ENCODE measurements around the gene SLC1A5. TPM values are rescaled to one million over a fixed set of nuclear protein-coding genes. Genes with fewer than 3 reads are reported as not detected.
"Not testable (repeated sequence)": the region's sequence is repeated elsewhere in the genome, so short reads cannot be mapped to it uniquely, and the experiment has no call there.

Gene SLC1A5
- 112 and 135 TPM in 2 replicates for total RNA-seq (2014; rRNA removed; shearing (Covaris generic))

DNA sequence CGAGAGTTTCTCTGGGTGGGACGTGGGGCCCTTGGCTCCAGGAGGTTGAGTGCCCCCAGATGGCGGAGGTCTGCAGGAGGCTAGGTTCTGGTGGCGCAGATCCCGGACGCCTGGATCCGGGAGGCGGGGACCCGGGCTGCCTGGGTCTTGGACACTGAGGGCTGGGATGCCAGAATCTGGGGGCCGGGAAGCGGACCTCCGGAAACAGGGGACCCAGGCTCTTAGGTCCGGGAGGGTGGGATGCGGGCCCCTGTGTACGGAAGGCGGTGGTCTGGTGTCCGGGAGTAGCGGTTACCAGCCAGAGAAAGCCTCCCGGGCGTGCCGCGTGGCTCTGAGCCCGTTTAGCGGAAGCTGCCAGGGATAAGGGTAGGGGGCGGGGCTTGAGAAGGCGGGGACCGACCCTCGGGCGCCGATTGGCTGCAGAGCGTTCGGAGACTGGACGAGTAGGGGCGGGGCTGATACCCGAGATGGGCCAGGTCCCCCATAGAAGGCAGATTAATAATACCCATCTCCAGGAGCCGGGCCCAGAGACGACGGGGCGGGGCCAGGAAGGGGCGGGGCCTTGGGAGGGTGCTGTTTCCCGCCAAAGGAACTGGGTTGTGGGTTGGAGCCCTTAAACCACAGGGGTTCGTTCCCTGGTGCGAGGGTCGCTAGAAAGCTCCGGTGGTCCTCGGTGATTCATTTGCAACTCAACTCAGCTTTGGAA is at the start of gene SLC1A5:
SLC1A5 (minus strand) TSS at position 333 of the 706 bp plus-strand sequence. CDS start 629 bp downstream, outside the sequence.
- peaks cover 49% of the 10 kb centered on the region for H3K4me1 ChIP-seq (replicated peaks)
- peak; percentile 95 to 99 for DNase-seq (ENCODE audit: low read depth in 1 of 2, low spot score in 2 of 2)
- H3K4me3 ChIP-seq, result peak within 1 kb of the TSS; percentile 65
- peak within 1 kb of the TSS; percentile 90 for H3K27ac ChIP-seq
- H3K9me3 ChIP-seq (replicated peaks), result no peaks in the 10 kb centered on the region; the same call in 1 of the 2 replicates
- H3K36me3 ChIP-seq, result peaks cover 38% of the 10 kb centered on the region
- no peaks in the 10 kb centered on the region for H3K27me3 ChIP-seq (replicated peaks)

DNA sequence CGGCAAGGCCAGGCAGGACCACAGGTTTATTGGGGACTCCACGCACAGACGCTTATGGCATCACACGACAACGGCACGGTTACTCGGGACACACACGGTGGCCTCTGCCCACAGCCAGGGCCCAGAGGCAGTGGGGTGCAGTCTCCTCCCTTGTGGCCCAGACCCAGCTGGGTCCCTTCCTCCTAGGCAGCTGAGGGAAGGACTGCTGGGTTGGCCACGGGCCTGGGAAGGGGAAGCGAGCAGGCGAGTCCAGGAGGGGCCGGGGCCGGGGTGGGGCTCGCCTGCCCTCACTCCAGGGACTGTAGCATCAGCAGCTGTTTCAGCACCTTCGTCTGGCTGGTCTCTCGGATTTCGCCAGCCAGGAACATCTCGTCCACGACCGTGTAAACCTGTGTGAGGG is 49.8 kb upstream of the SLC1A5 start:
- Histone ChIP-seq H3K9me3 (replicated peaks) (no peaks in the 10 kb centered on the region), H3K36me3 (peaks cover 75% of the 10 kb centered on the region), H3K4me3 (no peak overlapping the region), H3K27me3 (replicated peaks) (no peaks in the 10 kb centered on the region), H3K4me1 (replicated peaks) (peaks cover 13% of the 10 kb centered on the region), H3K27ac (no peak overlapping the region)
- DNase-seq (ENCODE audit: low read depth in 1 of 2, low spot score in 2 of 2), result no peak

- Histone ChIP-seq H3K27me3 (replicated peaks) (no peaks in the 10 kb centered on the region), H3K36me3 (peaks cover 43% of the 10 kb centered on the region), H3K9me3 (replicated peaks) (peaks cover 7% of the 10 kb centered on the region; the same call in 1 of the 2 replicates)
These were observed 46.6 kb upstream of the SLC1A5 start for GRCh38 chr19:46834984-46835383.

GRCh38 chr19:46834121-46834520 is 45.7 kb upstream of the SLC1A5 start:
- Histone ChIP-seq H3K4me3 (no peak overlapping the region), H3K9me3 (replicated peaks) (peaks cover 7% of the 10 kb centered on the region; the same call in 1 of the 2 replicates), H3K27ac (no peak overlapping the region), H3K36me3 (peaks cover 35% of the 10 kb centered on the region), H3K27me3 (replicated peaks) (no peaks in the 10 kb centered on the region), H3K4me1 (replicated peaks) (peaks cover 8% of the 10 kb centered on the region)
- DNase-seq (ENCODE audit: low read depth in 1 of 2, low spot score in 2 of 2), result no peak

More at GRCh38 chr19:46834984-46835383, 46.6 kb upstream of the SLC1A5 start:
- DNase-seq (ENCODE audit: low read depth in 1 of 2, low spot score in 2 of 2), result no peak
- no peak overlapping the region for H3K4me3 ChIP-seq
- peaks cover 3% of the 10 kb centered on the region; the same call in 1 of the 2 replicates for H3K4me1 ChIP-seq (replicated peaks)
- H3K27ac ChIP-seq, result no peak overlapping the region

DNA sequence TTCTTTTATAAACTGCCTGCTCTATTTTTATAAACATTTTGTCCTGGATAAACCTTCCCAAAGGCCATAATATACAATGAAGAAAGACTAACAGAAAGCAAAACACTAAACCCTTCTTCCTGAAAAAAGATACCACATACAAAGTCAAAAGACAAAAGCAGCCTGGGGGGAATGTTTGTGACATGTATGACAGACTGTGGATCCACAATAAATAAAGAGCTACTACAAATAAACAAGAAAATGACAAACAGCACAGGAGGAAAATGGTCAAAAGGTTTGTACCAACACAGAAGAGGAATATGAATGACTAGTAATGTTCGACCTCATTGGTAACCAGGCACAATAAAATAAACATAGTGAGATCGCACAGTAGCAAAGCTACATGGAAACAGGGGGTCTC is 42.5 kb upstream of the SLC1A5 start:
- H3K36me3 ChIP-seq, result peaks cover 3% of the 10 kb centered on the region; the same call in 1 of the 2 replicates
- H3K27ac ChIP-seq, result peak overlapping the region; percentile 62; the same call in 1 of the 2 replicates
- H3K9me3 ChIP-seq (replicated peaks), result peaks cover 7% of the 10 kb centered on the region; the same call in 1 of the 2 replicates
- no peaks in the 10 kb centered on the region for H3K27me3 ChIP-seq (replicated peaks)
- DNase-seq (ENCODE audit: low read depth in 1 of 2, low spot score in 2 of 2), result peak in 1 of 2 experiments; percentile 33
- no peak overlapping the region for H3K4me3 ChIP-seq
- peaks cover 8% of the 10 kb centered on the region for H3K4me1 ChIP-seq (replicated peaks)

- Histone ChIP-seq H3K36me3 (no peaks in the 10 kb centered on the region), H3K9me3 (replicated peaks) (peaks cover 7% of the 10 kb centered on the region; the same call in 1 of the 2 replicates), H3K27ac (no peak overlapping the region), H3K27me3 (replicated peaks) (no peaks in the 10 kb centered on the region), H3K4me3 (no peak overlapping the region), H3K4me1 (replicated peaks) (peaks cover 8% of the 10 kb centered on the region)
- DNase-seq (ENCODE audit: low read depth in 1 of 2, low spot score in 2 of 2), result no peak
These were observed 40.1 kb upstream of the SLC1A5 start for GRCh38 chr19:46828484-46828883.

- no peaks in the 10 kb centered on the region for H3K36me3 ChIP-seq
- no peak overlapping the region for H3K4me3 ChIP-seq
- no peaks in the 10 kb centered on the region for H3K27me3 ChIP-seq (replicated peaks)
- DNase-seq (ENCODE audit: low read depth in 1 of 2, low spot score in 2 of 2), result no peak
- no peaks in the 10 kb centered on the region for H3K9me3 ChIP-seq (replicated peaks)
- H3K4me1 ChIP-seq (replicated peaks), result peaks cover 7% of the 10 kb centered on the region
- no peak overlapping the region for H3K27ac ChIP-seq
These were observed 37.3 kb upstream of the SLC1A5 start for GRCh38 chr19:46825731-46826055.

- Histone ChIP-seq H3K27ac (no peak overlapping the region), H3K4me1 (replicated peaks) (peaks cover 5% of the 10 kb centered on the region), H3K9me3 (replicated peaks) (no peaks in the 10 kb centered on the region), H3K4me3 (no peak overlapping the region), H3K27me3 (replicated peaks) (no peaks in the 10 kb centered on the region), H3K36me3 (no peaks in the 10 kb centered on the region)
- no peak for DNase-seq (ENCODE audit: low read depth in 1 of 2, low spot score in 2 of 2)
These were observed 36.7 kb upstream of the SLC1A5 start for GRCh38 chr19:46824890-46825730.

GRCh38 chr19:46823049-46823448 is 34.7 kb upstream of the SLC1A5 start:
- H3K4me1 ChIP-seq (replicated peaks), result no peaks in the 10 kb centered on the region
- no peaks in the 10 kb centered on the region for H3K9me3 ChIP-seq (replicated peaks)
- H3K27me3 ChIP-seq (replicated peaks), result no peaks in the 10 kb centered on the region
- H3K27ac ChIP-seq, result no peak overlapping the region
- no peaks in the 10 kb centered on the region for H3K36me3 ChIP-seq
- no peak overlapping the region for H3K4me3 ChIP-seq
- no peak for DNase-seq (ENCODE audit: low read depth in 1 of 2, low spot score in 2 of 2)

GRCh38 chr19:46822410-46822787 is 34.0 kb upstream of the SLC1A5 start:
- not testable (repeated sequence) for H3K27me3 ChIP-seq (replicated peaks); H3K9me3 ChIP-seq (replicated peaks); H3K27ac ChIP-seq

DNA sequence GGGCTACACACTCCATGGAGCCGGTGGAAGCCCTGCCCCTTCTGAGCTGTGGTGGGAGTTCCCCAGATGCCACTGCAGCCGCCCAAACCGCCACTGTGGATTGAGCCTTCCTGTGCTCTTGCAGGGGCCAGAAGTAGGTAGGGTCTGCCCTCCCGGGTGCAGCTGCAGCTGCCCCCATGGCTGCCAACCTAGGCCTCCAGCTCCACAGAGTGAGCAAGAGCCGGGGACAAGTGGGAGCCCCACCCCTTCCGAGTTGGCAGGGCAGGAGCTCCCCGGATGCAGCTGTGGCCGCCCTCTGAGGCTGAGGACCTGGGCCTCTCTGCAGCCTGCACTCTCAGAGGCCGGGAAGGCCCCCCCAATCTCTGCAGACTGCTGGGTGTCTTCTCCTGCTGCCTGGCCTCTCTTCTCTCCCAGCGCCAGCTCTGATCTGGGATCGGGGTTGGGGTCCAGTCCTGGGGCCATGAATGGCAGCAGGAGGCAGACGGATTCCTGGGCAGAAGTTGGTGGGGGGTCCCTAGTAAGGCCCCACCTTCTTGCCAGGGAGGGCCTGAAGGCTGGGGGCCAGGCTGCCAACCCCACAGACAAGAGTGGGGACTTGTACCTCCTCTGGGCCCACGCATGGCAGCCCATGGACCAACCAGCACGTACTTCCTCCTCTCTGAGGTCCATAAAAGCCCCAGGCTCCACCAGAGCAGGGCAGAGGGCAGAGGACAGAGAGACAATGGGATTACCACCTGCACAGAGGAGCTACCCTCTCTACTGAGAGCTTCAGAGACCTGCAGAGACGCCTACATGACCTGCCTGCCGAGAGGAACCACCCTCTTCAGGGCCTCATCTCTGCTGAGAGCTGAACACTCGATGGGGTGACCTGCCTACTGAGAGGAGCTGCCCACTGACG is 33.4 kb upstream of the SLC1A5 start:
- Histone ChIP-seq H3K4me3 (no peak overlapping the region), H3K36me3 (no peaks in the 10 kb centered on the region), H3K9me3 (replicated peaks) (no peaks in the 10 kb centered on the region), H3K27ac (no peak overlapping the region), H3K4me1 (replicated peaks) (no peaks in the 10 kb centered on the region), H3K27me3 (replicated peaks) (no peaks in the 10 kb centered on the region)
- DNase-seq (ENCODE audit: low read depth in 1 of 2, low spot score in 2 of 2), result no peak

More at GRCh38 chr19:46822410-46822787, 34.0 kb upstream of the SLC1A5 start:
- H3K36me3 ChIP-seq; H3K4me3 ChIP-seq; DNase-seq (ENCODE audit: low read depth in 1 of 2, low spot score in 2 of 2); H3K4me1 ChIP-seq (replicated peaks): not testable (repeated sequence)

DNA sequence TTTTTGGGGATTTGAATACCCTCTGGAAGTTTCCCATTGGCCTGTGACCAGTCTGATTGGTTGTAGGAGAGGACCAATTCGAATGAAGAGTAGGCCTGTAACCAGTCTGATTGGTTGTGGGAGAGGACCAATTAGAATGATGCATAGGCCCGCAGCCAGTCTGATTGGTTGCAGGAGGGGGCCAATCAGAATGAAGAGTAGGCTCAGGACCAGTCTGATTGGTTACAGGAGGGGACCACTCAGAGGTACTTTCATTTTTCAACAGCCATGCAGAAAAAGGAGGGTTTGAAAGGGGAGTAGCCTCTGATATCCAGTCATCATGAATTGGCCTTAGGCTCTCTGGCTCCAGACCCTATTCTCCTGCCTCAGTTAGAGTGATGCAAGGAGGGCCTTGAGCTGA is 30.4 kb upstream of the SLC1A5 start:
- no peaks in the 10 kb centered on the region for H3K9me3 ChIP-seq (replicated peaks)
- DNase-seq (ENCODE audit: low read depth in 1 of 2, low spot score in 2 of 2), result peak in 1 of 2 experiments; percentile 18
- no peaks in the 10 kb centered on the region for H3K36me3 ChIP-seq
- no peak overlapping the region for H3K4me3 ChIP-seq
- peaks cover 2% of the 10 kb centered on the region for H3K4me1 ChIP-seq (replicated peaks)
- no peaks in the 10 kb centered on the region for H3K27me3 ChIP-seq (replicated peaks)
- H3K27ac ChIP-seq, result no peak overlapping the region

- H3K9me3 ChIP-seq (replicated peaks), result no peaks in the 10 kb centered on the region
- no peaks in the 10 kb centered on the region for H3K27me3 ChIP-seq (replicated peaks)
- H3K4me3 ChIP-seq, result no peak overlapping the region
- no peak for DNase-seq (ENCODE audit: low read depth in 1 of 2, low spot score in 2 of 2)
- no peaks in the 10 kb centered on the region for H3K36me3 ChIP-seq
- H3K27ac ChIP-seq, result no peak overlapping the region
- peaks cover 5% of the 10 kb centered on the region for H3K4me1 ChIP-seq (replicated peaks)
These were observed 27.6 kb upstream of the SLC1A5 start for GRCh38 chr19:46815833-46816627.

Measured in SJSA1 (cell line).